NOMO-1 treated with DMSO at 0.1 percent for 48 hours (cell line): ENCODE results near the gene NCKAP1.
"Not testable (repeated sequence)": the region's sequence is repeated elsewhere in the genome, so short reads cannot be mapped to it uniquely, and the experiment has no call there.

Experiments used
- DNase-seq: peaks from one replicate; lab custom pipeline; 2025; ENCODE audit not compliant: unreplicated experiment; lab: John Stamatoyannopoulos, UW

The NCKAP1 gene

GRCh38 chr2:183001948-183002347, 36.3 kb downstream of the NCKAP1 start:
- DNase-seq, result no peak

DNA sequence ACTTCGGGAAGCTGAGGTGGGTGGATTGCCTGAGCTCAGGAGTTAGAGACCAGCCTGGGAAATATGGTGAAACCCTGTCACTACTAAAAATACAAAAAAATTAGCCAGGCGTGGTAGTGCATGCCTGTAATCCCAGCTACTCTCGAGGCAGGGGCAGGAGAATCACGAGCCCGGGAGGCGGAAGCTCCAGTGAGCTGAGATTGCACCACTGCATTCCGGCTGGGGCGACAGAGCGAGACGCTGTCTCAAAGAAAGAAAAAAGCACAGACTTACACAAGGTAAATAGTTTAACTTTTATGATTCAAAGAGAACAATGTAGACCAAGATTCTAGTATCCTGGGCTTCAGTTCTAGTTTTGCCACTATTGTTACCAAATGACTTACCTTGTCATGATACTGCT, 37.4 kb downstream of the NCKAP1 start:
- DNase-seq, result no peak

DNA sequence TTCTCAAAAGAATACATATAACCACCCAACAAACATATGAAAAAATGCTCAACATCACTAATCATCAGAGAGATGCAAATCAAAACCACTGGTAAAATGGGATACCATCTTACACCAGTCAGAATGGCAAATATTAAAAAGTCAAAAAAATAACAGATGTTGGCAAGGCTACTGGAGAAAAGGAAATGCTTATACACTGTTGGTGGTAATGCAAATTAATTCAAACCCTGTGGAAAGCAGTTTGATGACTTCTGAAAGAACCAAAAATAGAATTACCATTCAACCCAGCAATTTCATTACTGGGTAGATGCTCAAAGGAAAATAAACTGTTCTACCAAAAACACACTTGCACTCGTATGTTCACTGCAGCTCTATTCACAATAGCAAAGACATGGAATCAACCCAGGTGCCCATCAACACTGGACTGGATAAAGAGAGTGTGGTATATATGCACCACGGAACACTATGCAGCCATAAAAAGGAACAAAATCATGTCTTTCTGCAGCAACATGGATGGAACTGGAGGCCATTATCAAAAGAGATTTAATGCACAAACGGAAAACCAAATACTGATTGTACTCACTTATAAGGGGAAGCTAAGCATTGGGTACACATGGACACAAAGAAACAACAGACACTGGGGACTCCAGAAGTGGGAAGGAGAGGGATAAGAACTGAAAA, 38.8 kb downstream of the NCKAP1 start:
- DNase-seq, result no peak

GRCh38 chr2:182994228-182994912, 43.9 kb downstream of the NCKAP1 start:
- DNase-seq, result no peak

DNA sequence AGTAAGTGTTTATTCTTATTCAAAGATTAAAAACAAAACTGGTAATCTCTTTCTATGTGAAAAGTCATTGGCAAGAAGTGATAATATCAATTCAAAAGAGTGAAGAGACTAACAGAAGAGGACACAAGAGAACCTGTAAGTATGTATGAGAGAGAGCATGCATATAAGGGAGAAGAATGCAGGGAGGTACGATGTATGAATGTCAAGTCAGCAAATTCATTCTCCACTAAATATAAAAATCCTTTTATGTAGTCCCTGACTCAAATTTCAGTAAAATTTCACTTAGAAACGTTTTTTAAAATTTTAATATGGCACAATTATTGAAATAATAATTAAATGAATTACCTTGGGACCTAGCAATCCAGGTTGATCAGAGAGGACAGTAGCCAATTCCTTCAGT, 55.3 kb downstream of the NCKAP1 start:
- no peak for DNase-seq

DNA sequence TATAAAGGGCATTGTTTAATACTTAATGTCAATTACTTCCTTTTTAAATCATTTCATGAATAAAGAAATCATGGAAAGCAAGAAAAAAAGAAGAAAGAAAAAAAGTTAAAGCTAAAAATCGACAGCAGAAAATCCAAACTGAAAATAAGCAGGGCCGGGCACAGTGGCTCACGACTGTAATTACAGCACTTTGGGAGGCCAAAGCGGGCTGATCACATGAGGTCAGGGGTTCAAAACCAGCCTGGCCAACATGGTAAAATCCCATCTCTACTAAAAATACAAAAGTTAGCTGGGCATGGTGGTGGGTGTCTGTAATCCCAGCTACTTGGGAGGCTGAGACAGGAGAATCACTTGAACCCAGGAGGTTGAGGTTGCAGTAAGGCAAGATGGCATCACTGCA, 56.8 kb downstream of the NCKAP1 start:
- not testable (repeated sequence) for DNase-seq

GRCh38 chr2:182980652-182981051, 57.6 kb downstream of the NCKAP1 start:
- no peak for DNase-seq

DNA sequence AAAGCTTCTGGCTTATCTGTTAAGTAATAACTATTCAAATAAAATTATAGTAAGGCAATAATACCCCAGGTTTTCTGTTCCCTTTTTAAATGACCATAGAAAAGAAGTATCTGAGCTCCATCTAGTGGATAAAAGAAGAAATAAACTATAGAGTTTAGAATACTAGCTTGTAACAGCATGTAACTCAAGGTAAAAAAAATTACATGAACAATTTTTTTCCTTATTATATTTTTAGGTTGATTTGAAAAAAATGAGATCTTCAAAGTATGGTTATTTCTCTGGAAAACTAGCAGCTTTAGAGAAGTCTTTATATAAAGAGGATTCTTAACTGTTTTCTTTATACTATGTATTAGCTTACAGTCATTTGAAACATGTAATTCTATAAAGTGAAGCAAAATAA, 58.1 kb downstream of the NCKAP1 start:
- peak; percentile 71 for DNase-seq

- DNase-seq, result no peak
Measured at GRCh38 chr2:182977463-182977862, 60.8 kb downstream of the NCKAP1 start.

DNA sequence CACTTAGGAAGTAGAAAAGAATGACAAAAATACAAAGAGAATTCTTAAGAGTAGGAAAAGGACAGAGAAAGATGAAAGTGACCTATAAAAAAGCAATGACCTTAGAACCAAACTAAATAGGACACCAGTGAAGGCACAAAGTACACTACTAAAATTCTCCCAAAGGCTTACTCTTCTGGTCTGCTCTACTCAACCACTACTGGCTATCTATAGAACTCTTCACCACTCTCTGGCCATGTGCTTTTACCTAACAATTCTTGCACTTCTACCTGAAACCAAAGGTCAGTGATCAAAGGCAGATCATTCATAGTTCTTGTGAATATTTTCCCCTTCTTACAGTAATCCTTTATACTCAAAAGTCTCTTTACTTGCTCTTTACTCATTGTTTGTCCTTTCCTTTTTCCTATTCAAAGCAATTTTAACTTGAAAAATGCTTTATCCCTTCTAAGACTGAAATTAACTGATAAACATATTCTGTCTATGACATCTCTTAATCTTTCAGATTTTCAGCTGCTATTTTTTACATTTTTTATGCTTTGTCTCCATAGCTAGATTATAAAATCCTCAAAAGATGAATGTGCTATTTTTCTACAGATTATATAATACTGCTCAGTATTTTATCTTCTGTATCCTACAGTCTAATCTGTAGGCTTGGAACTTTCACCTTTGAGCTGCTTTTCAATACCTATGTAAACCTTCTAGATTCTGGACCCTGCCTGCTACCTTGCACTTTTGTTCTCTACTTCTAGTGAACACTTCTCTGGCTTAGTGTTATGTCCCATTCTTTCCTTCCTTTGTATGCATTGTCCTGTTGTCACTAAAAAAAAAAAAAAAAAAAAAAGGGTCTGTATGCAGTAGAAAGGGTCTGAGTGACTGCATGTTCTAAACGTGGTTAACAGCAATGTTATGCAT, 64.6 kb downstream of the NCKAP1 start:
- DNase-seq, result no peak

GRCh38 chr2:182972548-182972942, 65.7 kb downstream of the NCKAP1 start:
- no peak for DNase-seq

GRCh38 chr2:182971820-182972547, 66.3 kb downstream of the NCKAP1 start:
- no peak for DNase-seq

DNA sequence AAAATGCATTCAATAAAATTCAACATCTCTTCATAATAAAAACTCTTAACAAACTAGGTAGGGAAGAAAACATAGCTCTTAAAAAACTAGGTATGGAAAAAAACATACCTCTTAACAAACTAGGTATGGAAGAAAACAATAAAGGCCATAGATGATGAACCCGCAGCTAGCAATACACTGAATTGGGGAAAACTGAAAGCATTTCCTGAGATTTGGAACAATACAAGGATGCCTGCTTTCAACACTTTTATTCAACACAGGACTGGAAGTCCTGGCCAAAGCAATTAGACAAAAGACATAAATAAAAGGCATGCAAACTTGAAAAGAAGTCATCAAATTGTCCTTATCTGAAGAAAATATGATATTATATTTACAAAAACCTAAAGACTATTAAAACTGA, 67.8 kb downstream of the NCKAP1 start:
- DNase-seq, result no peak

DNA sequence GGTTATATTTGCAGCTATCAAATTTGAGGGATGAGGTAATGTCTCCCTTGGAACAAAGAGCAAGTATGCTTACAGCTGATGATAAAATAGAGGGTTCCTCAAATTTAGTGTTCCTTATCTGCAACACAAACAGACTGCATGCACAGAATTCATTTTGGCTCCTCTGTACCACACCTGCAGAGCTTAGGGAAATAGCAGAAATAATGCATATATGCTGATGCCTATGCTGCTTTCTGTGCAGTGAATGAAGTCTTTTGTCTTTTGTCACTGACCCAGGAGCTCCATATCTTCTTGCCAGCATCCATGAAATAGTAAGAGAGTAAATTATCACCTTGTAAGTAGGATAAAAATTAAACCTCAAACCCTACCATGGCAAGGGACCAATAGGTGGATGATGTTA, 69.8 kb downstream of the NCKAP1 start:
- no peak for DNase-seq

GRCh38 chr2:182966356-182966755, 71.9 kb downstream of the NCKAP1 start:
- DNase-seq, result not testable (repeated sequence)

GRCh38 chr2:182962641-182963040, 75.6 kb downstream of the NCKAP1 start:
- no peak for DNase-seq

DNA sequence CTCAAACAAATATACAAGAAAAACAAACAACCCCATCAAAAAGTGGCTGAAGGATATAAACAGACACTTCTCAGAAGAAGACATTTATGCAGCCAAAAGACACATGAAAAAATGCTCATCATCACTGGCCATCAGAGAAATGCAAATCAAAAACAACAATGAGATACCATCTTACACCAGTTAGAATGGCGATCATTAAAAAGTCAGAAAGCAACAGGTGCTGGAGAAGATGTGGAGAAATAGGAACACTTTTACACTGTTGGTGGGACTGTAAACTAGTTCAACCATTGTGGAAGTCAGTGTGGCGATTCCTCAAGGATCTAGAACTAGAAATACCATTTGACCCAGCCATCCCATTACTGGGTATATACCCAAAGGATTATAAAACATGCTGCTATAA, 77.4 kb downstream of the NCKAP1 start:
- DNase-seq, result not testable (repeated sequence)

GRCh38 chr2:182954789-182955188, 83.5 kb downstream of the NCKAP1 start:
- no peak for DNase-seq

GRCh38 chr2:182952741-182953450, 85.4 kb downstream of the NCKAP1 start:
- DNase-seq, result no peak

- DNase-seq, result no peak
Measured at GRCh38 chr2:182951948-182952663, 86.2 kb downstream of the NCKAP1 start.
